Measurements from ENCODE around the gene ARHGEF39.
"Not testable (repeated sequence)": the region's sequence is repeated elsewhere in the genome, so short reads cannot be mapped to it uniquely, and the experiment has no call there.

The ARHGEF39 gene

DNA sequence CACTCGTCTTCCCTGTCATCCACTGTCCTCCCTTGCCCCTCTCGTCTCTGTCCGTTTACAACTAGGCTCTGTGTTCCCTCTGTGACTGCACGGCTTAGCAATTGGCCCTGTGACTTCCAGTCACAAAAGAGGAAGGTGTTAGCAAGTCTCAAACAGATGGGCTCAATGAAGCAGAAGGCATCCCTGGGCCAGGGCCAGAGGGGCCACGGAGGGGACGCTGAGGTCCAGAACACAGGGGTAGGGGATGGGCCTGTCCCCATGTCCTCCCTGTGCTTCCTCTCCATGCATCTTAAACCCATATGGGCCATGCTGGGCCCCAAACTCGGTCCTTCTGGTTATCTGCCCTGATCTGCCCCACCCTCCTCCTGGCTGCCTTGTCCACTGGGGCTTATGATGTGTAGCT is 46.7 kb downstream of the ARHGEF39 start, which contains the start of gene CD72:
Gene CD72 (minus strand): TSS at position 89 of the 403 bp plus-strand sequence. CDS start 110 bp downstream, outside the sequence.
- DNase-seq (ENCODE audit: low spot score): no peak

DNA sequence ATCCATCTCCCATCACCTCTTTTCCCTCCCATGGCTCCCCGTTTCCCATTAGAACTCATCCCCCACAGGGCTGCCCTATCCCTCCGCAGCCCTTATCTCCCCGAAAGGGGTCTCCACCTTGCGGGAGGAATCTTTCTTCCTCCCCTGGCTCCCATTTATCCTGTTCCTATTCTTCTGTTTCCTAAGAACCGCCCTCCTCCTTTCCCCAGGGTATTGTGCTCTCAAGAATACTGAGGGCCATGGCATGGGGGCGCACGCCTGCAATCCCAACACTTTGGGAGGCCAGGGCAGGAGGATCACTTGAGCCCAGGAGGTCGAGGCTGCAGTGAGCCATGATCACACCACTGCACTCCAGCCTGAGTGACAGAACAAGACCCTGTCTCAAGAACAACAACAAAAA is 47.4 kb downstream of the ARHGEF39 start:
- DNase-seq (ENCODE audit: low spot score): no peak

- no peak for DNase-seq (ENCODE audit: low spot score)
These were observed 48.1 kb downstream of the ARHGEF39 start for GRCh38 chr9:35616681-35617459.

GRCh38 chr9:35615981-35616680 is 48.9 kb downstream of the ARHGEF39 start:
- no peak for DNase-seq (ENCODE audit: low spot score)

- no peak for DNase-seq (ENCODE audit: low spot score)
These were observed 52.2 kb downstream of the ARHGEF39 start for GRCh38 chr9:35612843-35613242.

- not testable (repeated sequence) for DNase-seq (ENCODE audit: low spot score)
These were observed 52.9 kb downstream of the ARHGEF39 start for GRCh38 chr9:35612066-35612465.

- peak; percentile 41 for DNase-seq (ENCODE audit: low spot score)
These were observed 53.7 kb downstream of the ARHGEF39 start for GRCh38 chr9:35611230-35611797.

DNA sequence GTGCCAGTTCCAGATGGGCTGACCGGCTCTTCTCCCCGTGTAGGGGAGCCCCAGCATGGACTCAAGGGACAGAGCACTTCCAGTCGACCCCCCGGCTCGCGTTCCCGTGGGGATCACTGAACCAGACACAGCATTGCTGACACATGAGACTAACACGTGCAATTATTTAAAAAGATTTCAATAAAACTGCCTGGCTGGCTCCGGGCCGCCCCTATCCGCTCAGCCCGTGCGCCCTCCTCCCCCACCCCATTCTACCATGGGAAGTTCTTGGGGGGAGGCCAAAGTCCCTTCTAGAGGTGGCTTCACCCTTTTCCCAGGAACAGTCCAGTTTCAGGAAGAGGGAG is 55.2 kb downstream of the ARHGEF39 start:
- DNase-seq (ENCODE audit: low spot score): no peak

All from hematopoietic multipotent progenitor cell treated with erythropoietin and hydrocortisone succinate and interleukin-3 and kit ligand, for 15 days (in vitro differentiated cells).